Measurements from ENCODE around the gene STK10.

The STK10 gene

DNA sequence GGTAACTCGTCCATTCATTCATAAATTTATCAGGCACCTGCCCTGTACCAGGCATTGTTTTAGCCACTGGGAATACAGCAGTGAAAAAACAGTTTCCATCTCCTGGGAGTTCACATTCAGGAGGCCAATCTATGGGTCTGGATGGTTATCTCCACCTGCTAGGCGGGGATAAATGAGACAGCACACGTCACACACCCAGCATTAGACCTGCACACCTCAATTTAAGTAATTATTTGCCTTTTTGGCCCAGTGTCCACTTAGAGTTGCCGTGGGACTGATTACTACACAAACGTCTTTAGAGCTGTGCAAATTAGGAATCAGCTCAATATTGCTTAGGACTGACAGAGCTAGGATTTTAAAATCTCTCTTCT, 46.1 kb downstream of the STK10 start:
- H3K4me1 ChIP-seq (ENCODE audit: control insufficient read depth, insufficient read depth, low read length): peaks cover 5% of the 10 kb centered on the region; the same call in 1 of the 2 replicates

GRCh38 chr5:172140866-172141265, 47.2 kb downstream of the STK10 start:
- H3K4me1 ChIP-seq (ENCODE audit: control insufficient read depth, insufficient read depth, low read length): peaks cover 5% of the 10 kb centered on the region; the same call in 1 of the 2 replicates
- H3K36me3 ChIP-seq (ENCODE audit: control insufficient read depth, insufficient read depth, low read length): no peaks in the 10 kb centered on the region
- no peak overlapping the region for H3K27ac ChIP-seq (ENCODE audit: low read depth, low read length)
- H3K9ac ChIP-seq (ENCODE audit: low read depth, low read length): no peak overlapping the region
- H3K27me3 ChIP-seq (ENCODE audit: control insufficient read depth, insufficient read depth, low read length): no peaks in the 10 kb centered on the region
- H3K9me3 ChIP-seq (ENCODE audit: control insufficient read depth, insufficient read depth, low read length): 0 out of 2 replicates have a peak, but pooled peaks cover 2% of the 10 kb centered on the region
- no peak overlapping the region for H3K4me3 ChIP-seq (ENCODE audit: low read depth, low read length)

More for the DNA sequence above, 46.1 kb downstream of the STK10 start:
- Histone ChIP-seq H3K27ac (ENCODE audit: low read depth, low read length) (no peak overlapping the region), H3K27me3 (ENCODE audit: control insufficient read depth, insufficient read depth, low read length) (no peaks in the 10 kb centered on the region), H3K9ac (ENCODE audit: low read depth, low read length) (no peak overlapping the region), H3K9me3 (ENCODE audit: control insufficient read depth, insufficient read depth, low read length) (0 out of 2 replicates have a peak, but pooled peaks cover 2% of the 10 kb centered on the region), H3K4me3 (ENCODE audit: low read depth, low read length) (no peak overlapping the region), H3K36me3 (ENCODE audit: control insufficient read depth, insufficient read depth, low read length) (no peaks in the 10 kb centered on the region)

- no peak overlapping the region for H3K9ac ChIP-seq (ENCODE audit: low read depth, low read length)
- 0 out of 2 replicates have a peak, but pooled peaks cover 2% of the 10 kb centered on the region for H3K9me3 ChIP-seq (ENCODE audit: control insufficient read depth, insufficient read depth, low read length)
- H3K27me3 ChIP-seq (ENCODE audit: control insufficient read depth, insufficient read depth, low read length): no peaks in the 10 kb centered on the region
- no peak overlapping the region for H3K4me3 ChIP-seq (ENCODE audit: low read depth, low read length)
- no peaks in the 10 kb centered on the region for H3K36me3 ChIP-seq (ENCODE audit: control insufficient read depth, insufficient read depth, low read length)
- no peak overlapping the region for H3K27ac ChIP-seq (ENCODE audit: low read depth, low read length)
- H3K4me1 ChIP-seq (ENCODE audit: control insufficient read depth, insufficient read depth, low read length): peaks cover 5% of the 10 kb centered on the region; the same call in 1 of the 2 replicates
Measured at GRCh38 chr5:172140120-172140519, 47.9 kb downstream of the STK10 start.

GRCh38 chr5:172137046-172137445, 51.0 kb downstream of the STK10 start:
- Histone ChIP-seq H3K4me1 (ENCODE audit: control insufficient read depth, insufficient read depth, low read length) (peaks cover 5% of the 10 kb centered on the region; the same call in 1 of the 2 replicates), H3K9ac (ENCODE audit: low read depth, low read length) (no peak overlapping the region), H3K27me3 (ENCODE audit: control insufficient read depth, insufficient read depth, low read length) (no peaks in the 10 kb centered on the region), H3K4me3 (ENCODE audit: low read depth, low read length) (no peak overlapping the region), H3K36me3 (ENCODE audit: control insufficient read depth, insufficient read depth, low read length) (no peaks in the 10 kb centered on the region), H3K9me3 (ENCODE audit: control insufficient read depth, insufficient read depth, low read length) (0 out of 2 replicates have a peak, but pooled peaks cover 2% of the 10 kb centered on the region), H3K27ac (ENCODE audit: low read depth, low read length) (no peak overlapping the region)

DNA sequence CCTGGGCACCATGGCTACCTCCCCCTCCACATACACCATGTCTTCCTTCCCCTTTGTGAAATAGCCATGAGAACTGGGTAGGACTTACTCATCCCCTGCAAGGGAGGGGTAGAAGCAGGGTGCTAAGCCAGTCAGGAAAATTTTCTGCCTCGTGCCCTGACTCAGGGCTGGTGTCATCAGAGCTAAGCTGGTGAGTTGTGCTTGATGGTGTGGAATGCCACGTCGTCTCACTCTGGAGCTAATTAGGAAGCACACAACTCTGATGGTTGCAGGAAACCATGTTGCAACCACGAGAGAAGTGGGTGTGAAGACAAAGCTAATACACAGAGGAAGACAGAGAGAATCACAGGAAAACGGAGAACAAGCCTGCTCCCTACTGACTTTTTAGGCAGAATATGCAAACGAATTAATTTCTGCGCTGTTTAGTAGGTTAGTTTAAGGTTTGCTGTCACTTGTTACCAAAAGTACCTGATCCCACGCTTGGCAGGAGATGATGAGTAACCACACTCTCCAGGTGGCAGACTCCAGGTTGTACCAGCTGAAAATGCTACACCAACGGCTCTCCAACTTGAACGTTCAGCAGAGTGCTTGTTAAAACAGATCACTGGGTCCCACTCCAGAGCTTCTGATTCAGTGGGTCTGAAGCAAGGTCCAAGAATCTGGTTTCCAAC, 54.5 kb downstream of the STK10 start:
- no peak overlapping the region for H3K4me3 ChIP-seq (ENCODE audit: low read depth, low read length)
- 0 out of 2 replicates have a peak, but pooled peaks cover 2% of the 10 kb centered on the region for H3K9me3 ChIP-seq (ENCODE audit: control insufficient read depth, insufficient read depth, low read length)
- no peaks in the 10 kb centered on the region for H3K36me3 ChIP-seq (ENCODE audit: control insufficient read depth, insufficient read depth, low read length)
- no peak overlapping the region for H3K27ac ChIP-seq (ENCODE audit: low read depth, low read length)
- no peak overlapping the region for H3K9ac ChIP-seq (ENCODE audit: low read depth, low read length)
- H3K27me3 ChIP-seq (ENCODE audit: control insufficient read depth, insufficient read depth, low read length): no peaks in the 10 kb centered on the region
- H3K4me1 ChIP-seq (ENCODE audit: control insufficient read depth, insufficient read depth, low read length): no peaks in the 10 kb centered on the region

- no peaks in the 10 kb centered on the region for H3K4me1 ChIP-seq (ENCODE audit: control insufficient read depth, insufficient read depth, low read length)
- H3K4me3 ChIP-seq (ENCODE audit: low read depth, low read length): no peak overlapping the region
- H3K36me3 ChIP-seq (ENCODE audit: control insufficient read depth, insufficient read depth, low read length): no peaks in the 10 kb centered on the region
- H3K9me3 ChIP-seq (ENCODE audit: control insufficient read depth, insufficient read depth, low read length): no peaks in the 10 kb centered on the region
- H3K27ac ChIP-seq (ENCODE audit: low read depth, low read length): no peak overlapping the region
- H3K27me3 ChIP-seq (ENCODE audit: control insufficient read depth, insufficient read depth, low read length): no peaks in the 10 kb centered on the region
- H3K9ac ChIP-seq (ENCODE audit: low read depth, low read length): no peak overlapping the region
Measured at GRCh38 chr5:172131690-172132089, 56.3 kb downstream of the STK10 start.

DNA sequence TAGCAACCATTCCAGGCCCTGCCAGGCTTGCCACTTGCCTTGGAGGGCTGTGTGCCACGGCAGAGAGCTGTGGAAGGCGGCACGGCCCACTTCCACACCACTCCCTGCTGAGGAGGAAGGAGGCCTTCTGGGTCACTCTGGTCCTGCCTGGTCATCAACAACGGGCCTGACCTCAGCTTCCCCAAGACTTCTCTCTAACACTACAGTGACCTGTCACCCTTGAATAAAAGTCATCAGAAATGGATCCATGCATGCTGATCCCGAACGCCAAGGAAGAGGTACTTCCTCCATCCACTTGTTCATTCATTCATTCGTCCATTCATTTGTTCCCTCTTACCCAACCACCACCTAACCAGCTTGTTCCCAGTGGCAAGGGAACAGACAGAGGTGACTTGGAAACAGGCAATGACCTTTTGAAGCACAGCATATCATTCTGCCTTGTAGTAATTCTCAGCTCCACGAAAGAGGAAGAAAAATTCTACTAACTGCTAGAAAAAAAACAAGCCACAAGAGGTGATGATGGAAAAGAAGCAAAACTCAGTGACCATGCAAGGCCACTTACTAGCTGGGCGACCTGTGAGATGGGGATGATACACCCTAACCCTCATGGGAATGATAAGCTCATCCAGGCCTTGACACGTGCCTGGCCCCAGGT, 58.6 kb downstream of the STK10 start:
- no peak overlapping the region for H3K4me3 ChIP-seq (ENCODE audit: low read depth, low read length)
- H3K27ac ChIP-seq (ENCODE audit: low read depth, low read length): no peak overlapping the region
- no peaks in the 10 kb centered on the region for H3K4me1 ChIP-seq (ENCODE audit: control insufficient read depth, insufficient read depth, low read length)
- no peaks in the 10 kb centered on the region for H3K36me3 ChIP-seq (ENCODE audit: control insufficient read depth, insufficient read depth, low read length)
- no peak overlapping the region for H3K9ac ChIP-seq (ENCODE audit: low read depth, low read length)
- H3K27me3 ChIP-seq (ENCODE audit: control insufficient read depth, insufficient read depth, low read length): no peaks in the 10 kb centered on the region
- no peaks in the 10 kb centered on the region for H3K9me3 ChIP-seq (ENCODE audit: control insufficient read depth, insufficient read depth, low read length)

GRCh38 chr5:172127581-172127980, 60.4 kb downstream of the STK10 start:
- H3K36me3 ChIP-seq (ENCODE audit: control insufficient read depth, insufficient read depth, low read length): no peaks in the 10 kb centered on the region

GRCh38 chr5:172123269-172123692, 64.7 kb downstream of the STK10 start:
- H3K4me1 ChIP-seq (ENCODE audit: control insufficient read depth, insufficient read depth, low read length): no peaks in the 10 kb centered on the region
- H3K4me3 ChIP-seq (ENCODE audit: low read depth, low read length): no peak overlapping the region
- H3K9me3 ChIP-seq (ENCODE audit: control insufficient read depth, insufficient read depth, low read length): no peaks in the 10 kb centered on the region
- H3K27ac ChIP-seq (ENCODE audit: low read depth, low read length): no peak overlapping the region
- H3K9ac ChIP-seq (ENCODE audit: low read depth, low read length): no peak overlapping the region
- H3K36me3 ChIP-seq (ENCODE audit: control insufficient read depth, insufficient read depth, low read length): no peaks in the 10 kb centered on the region
- no peaks in the 10 kb centered on the region for H3K27me3 ChIP-seq (ENCODE audit: control insufficient read depth, insufficient read depth, low read length)

More at GRCh38 chr5:172127581-172127980, 60.4 kb downstream of the STK10 start:
- Histone ChIP-seq H3K9me3 (ENCODE audit: control insufficient read depth, insufficient read depth, low read length) (no peaks in the 10 kb centered on the region), H3K4me3 (ENCODE audit: low read depth, low read length) (no peak overlapping the region), H3K9ac (ENCODE audit: low read depth, low read length) (no peak overlapping the region), H3K4me1 (ENCODE audit: control insufficient read depth, insufficient read depth, low read length) (no peaks in the 10 kb centered on the region), H3K27me3 (ENCODE audit: control insufficient read depth, insufficient read depth, low read length) (no peaks in the 10 kb centered on the region), H3K27ac (ENCODE audit: low read depth, low read length) (no peak overlapping the region)

- H3K9me3 ChIP-seq (ENCODE audit: control insufficient read depth, insufficient read depth, low read length): no peaks in the 10 kb centered on the region
- no peaks in the 10 kb centered on the region for H3K27me3 ChIP-seq (ENCODE audit: control insufficient read depth, insufficient read depth, low read length)
- H3K4me3 ChIP-seq (ENCODE audit: low read depth, low read length): no peak overlapping the region
- no peaks in the 10 kb centered on the region for H3K4me1 ChIP-seq (ENCODE audit: control insufficient read depth, insufficient read depth, low read length)
- no peak overlapping the region for H3K9ac ChIP-seq (ENCODE audit: low read depth, low read length)
- no peaks in the 10 kb centered on the region; the same call in 1 of the 2 replicates for H3K36me3 ChIP-seq (ENCODE audit: control insufficient read depth, insufficient read depth, low read length)
- H3K27ac ChIP-seq (ENCODE audit: low read depth, low read length): no peak overlapping the region
Measured at GRCh38 chr5:172119921-172120688, 67.9 kb downstream of the STK10 start.

All from HUES48 (cell line).